Uterus (tissue), 4 donors: Measurements from ENCODE around the gene ADGRF1. TPM values are rescaled to one million over a fixed set of nuclear protein-coding genes. Genes with fewer than 3 reads are reported as not detected.

Source experiments
- DNase-seq, 2 donors: peaks; one replicate each; pipeline ENCODE4 v3.0.0-alpha.2; 2019 to 2020
- H3K27ac ChIP-seq, 2 donors: fragments of 200-600 bp; sonication (generic); 1 replicate in 1 of 2; 2 replicates in 1 of 2; pipeline ENCODE4 v1.5.1; 2016 to 2018
- H3K27me3 ChIP-seq, 2 donors: fragments of 200-600 bp; sonication (generic); one replicate each; pipeline ENCODE4 v1.5.1; 2018 to 2019; ENCODE audit warnings: control low read depth in 1 of 2
- H3K36me3 ChIP-seq, 2 donors: fragments of 200-600 bp; sonication (generic); one replicate each; pipeline ENCODE4 v1.5.1; 2019; ENCODE audit warnings: control low read depth in 1 of 2
- H3K4me1 ChIP-seq, 2 donors: fragments of 200-600 bp; sonication (generic); one replicate each; pipeline ENCODE4 v1.5.1; 2018 to 2019; ENCODE audit warnings: control low read depth in 1 of 2
- H3K4me3 ChIP-seq, 2 donors: fragments of 200-600 bp; sonication (generic); 1 replicate in 1 of 2; 2 replicates in 1 of 2; pipeline ENCODE4 v1.5.1; 2018 to 2019; ENCODE audit warnings: mild to moderate bottlenecking in 1 of 2
- H3K9me3 ChIP-seq, 2 donors: fragments of 200-600 bp; sonication (generic); one replicate each; pipeline ENCODE4 v1.5.1; 2019; ENCODE audit warnings: control low read depth in 1 of 2
- POLR2A ChIP-seq, 2 donors: fragments of 450-650 bp; IDR thresholded peaks; one replicate each; pipeline ENCODE4 v1.6.1; 2016; ENCODE audit warnings: antibody characterized with exemption in 2 of 2, mild to moderate bottlenecking in 1 of 2, moderate library complexity in 1 of 2
- intact Hi-C: fragments of 100-400 bp; cut with DNase I; formaldehyde crosslinking; loops from one replicate; pipeline ENCODE4 v1.15.1; 2023; ENCODE audit warnings: low total_unique reads
- total RNA-seq, 4 donors: library from RNA; depleted of rRNA in 3 of 4; stranded (reverse); fragments of >200 nt in 3 of 4; gene quantifications; one replicate each; pipeline versions ENCODE4 v1.1.0 to v1.2.4, GENCODE V29; 2014 to 2023
- TF ChIP-seq, protein P1 (sequence below), 4 experiments: fragments of 200-600 bp in 2 of 4; fragments of 450-650 bp in 2 of 4; sonication (generic) in 2 of 4; IDR thresholded peaks; one replicate each; pipeline ENCODE4 v1.5.1; 2016 to 2019; ENCODE audit warnings: antibody characterized with exemption in 4 of 4, mild to moderate bottlenecking in 2 of 4, moderate library complexity in 1 of 4
- donor health status: DM: yes; HTN: yes; CAD: no.

Gene ADGRF1
- total RNA-seq, 4 donors from 2014 or later, result 0.35 TPM; not detected in 3

DNA sequence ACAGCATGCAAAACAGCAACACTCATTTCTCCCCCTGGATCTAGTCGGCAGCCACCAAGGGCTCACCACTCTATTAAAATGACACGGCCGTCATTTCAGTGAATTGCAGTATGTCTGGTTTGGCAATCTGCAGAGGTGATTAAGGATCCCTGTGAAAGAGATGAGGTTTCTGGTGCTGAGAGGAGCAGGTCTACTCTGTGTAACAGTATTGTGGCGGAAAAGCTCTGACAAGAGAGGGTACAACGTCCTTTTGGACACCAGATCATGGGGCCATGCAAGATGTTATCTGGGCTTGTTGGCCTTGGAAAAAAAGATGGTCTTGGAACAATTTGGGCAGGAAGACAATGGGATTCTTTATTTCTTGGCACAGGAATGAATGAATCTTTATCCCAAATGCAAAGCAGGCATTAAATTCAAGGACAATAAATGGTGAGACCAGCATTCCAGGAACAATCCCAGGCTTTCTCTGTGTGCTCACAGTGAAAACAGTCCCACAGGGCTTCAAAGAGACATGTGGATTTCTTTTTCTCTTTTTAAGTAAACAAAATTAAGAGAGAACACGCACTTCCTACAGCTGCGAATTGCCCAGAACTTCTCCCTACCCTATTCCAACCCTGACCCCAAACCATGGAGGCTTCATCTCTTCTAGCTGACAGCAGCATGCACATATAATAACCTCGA is 33.7 kb upstream of the ADGRF1 start:
- TF ChIP-seq, protein P1, sequence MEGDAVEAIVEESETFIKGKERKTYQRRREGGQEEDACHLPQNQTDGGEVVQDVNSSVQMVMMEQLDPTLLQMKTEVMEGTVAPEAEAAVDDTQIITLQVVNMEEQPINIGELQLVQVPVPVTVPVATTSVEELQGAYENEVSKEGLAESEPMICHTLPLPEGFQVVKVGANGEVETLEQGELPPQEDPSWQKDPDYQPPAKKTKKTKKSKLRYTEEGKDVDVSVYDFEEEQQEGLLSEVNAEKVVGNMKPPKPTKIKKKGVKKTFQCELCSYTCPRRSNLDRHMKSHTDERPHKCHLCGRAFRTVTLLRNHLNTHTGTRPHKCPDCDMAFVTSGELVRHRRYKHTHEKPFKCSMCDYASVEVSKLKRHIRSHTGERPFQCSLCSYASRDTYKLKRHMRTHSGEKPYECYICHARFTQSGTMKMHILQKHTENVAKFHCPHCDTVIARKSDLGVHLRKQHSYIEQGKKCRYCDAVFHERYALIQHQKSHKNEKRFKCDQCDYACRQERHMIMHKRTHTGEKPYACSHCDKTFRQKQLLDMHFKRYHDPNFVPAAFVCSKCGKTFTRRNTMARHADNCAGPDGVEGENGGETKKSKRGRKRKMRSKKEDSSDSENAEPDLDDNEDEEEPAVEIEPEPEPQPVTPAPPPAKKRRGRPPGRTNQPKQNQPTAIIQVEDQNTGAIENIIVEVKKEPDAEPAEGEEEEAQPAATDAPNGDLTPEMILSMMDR (IDR thresholded peaks at IDR 0.05), result no peak
- no peak for TF ChIP-seq POLR2A (IDR thresholded peaks at IDR 0.05)
- Histone ChIP-seq H3K4me1 (no peaks in the 10 kb centered on the region), H3K9me3 (no peaks in the 10 kb centered on the region), H3K36me3 (no peaks in the 10 kb centered on the region), H3K4me3 (no peak overlapping the region), H3K27ac (peak overlapping the region in 1 of 2 donors; percentile 54), H3K27me3 (no peaks in the 10 kb centered on the region)
- DNase-seq, result no peak
- intact Hi-C loops, result no loop called here

DNA sequence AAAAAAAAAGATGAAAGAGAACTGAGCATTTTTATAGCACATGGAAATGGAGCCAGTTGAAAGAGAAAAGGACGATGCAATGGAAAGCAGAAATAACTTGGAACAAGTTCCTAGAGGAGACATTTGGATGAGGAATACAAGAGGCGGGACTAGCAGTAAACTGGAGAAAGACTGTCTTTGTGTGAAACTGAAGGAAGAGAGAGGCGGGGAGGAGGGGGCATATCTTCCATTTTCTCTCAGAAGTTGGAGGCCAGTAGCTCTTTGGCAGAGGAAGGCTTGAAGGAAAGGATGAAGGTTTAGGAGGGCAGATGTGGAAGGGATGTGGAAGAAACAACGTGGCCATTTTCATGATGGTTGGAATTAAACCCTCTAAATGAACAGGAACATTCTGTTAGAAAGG is 33.0 kb upstream of the ADGRF1 start:
- Histone ChIP-seq H3K4me3 (no peak overlapping the region), H3K36me3 (no peaks in the 10 kb centered on the region), H3K27ac (peak overlapping the region; percentile 21 to 54), H3K27me3 (no peaks in the 10 kb centered on the region), H3K9me3 (no peaks in the 10 kb centered on the region), H3K4me1 (no peaks in the 10 kb centered on the region)
- intact Hi-C loops, result no loop called here
- no peak for DNase-seq
- TF ChIP-seq, protein P1 (IDR thresholded peaks at IDR 0.05), result no peak
- TF ChIP-seq POLR2A (IDR thresholded peaks at IDR 0.05), result no peak

DNA sequence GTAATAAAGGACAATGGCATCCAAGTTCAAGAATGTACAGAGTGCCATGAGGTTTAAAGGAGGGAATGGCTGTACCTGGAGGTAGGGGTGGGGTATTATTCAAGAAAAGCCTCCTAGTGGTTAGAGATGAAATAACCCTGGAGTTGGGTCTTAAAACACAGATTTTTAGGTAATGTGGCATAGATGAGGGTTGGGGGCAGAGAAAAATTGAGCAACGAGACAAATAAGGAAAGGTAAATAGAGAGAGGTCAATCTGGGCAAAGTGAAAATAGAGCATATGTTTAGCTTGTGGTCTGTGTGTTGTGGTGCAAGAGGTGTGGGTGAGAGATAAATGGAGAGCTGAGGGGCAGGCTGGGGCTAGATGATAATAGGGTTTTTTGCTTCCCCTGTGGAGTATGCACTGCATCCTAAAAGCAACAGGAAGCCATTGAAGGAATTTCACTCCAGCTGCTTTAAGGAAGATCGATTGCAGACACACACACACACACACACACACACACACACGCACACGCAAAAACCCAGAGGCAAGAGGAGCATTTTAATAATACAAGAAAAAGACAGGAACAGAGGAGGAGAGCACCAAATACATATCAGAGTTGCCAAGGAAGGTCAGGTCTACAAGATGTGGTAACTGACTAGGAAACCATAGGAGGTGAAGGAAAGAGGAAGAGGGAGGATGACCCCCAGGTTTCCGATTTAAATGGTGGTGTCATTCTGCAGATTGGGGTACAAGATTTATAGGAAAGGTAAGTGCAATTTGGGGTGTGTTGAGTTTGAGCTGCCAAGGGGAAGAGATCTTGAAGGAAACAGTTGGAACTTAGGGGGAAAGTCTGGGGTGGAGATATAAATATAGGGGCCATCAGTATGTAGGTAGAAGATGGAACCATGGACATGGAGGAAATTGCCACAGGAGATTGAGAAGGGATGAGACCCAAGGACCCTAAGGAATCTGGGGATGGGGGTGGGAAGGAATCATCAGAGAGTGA is 31.3 kb upstream of the ADGRF1 start:
- no peaks in the 10 kb centered on the region for H3K9me3 ChIP-seq
- no peak for TF ChIP-seq POLR2A (IDR thresholded peaks at IDR 0.05)
- TF ChIP-seq, protein P1 (IDR thresholded peaks at IDR 0.05), result no peak
- no peak overlapping the region for H3K4me3 ChIP-seq
- no peaks in the 10 kb centered on the region for H3K36me3 ChIP-seq
- intact Hi-C loops, result no loop called here
- no peaks in the 10 kb centered on the region for H3K27me3 ChIP-seq
- DNase-seq, result no peak
- no peaks in the 10 kb centered on the region for H3K4me1 ChIP-seq
- no peak overlapping the region for H3K27ac ChIP-seq

DNA sequence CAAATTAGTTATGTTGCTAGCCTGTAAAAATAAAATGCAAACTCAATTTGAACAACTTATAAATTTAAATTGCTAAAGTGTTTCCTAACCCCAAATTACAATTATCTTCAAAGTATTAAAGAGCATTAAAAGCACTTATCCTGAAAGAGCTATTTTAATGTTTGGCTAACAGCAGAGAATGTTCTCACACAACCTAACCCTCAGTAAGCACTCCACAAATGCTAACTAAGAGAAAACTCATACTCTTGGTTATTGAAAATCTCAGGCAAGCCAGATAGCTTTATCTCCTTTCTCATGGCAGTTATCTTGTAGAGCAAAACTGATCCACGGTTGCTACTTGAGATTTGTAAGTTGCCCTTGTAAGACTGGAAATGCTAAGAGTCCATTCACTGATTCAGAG is 30.5 kb upstream of the ADGRF1 start:
- Histone ChIP-seq H3K4me3 (no peak overlapping the region), H3K27me3 (no peaks in the 10 kb centered on the region), H3K4me1 (no peaks in the 10 kb centered on the region), H3K9me3 (no peaks in the 10 kb centered on the region), H3K27ac (no peak overlapping the region), H3K36me3 (no peaks in the 10 kb centered on the region)
- intact Hi-C loops, result no loop called here
- TF ChIP-seq, protein P1 (IDR thresholded peaks at IDR 0.05), result no peak
- TF ChIP-seq POLR2A (IDR thresholded peaks at IDR 0.05), result no peak
- no peak for DNase-seq

DNA sequence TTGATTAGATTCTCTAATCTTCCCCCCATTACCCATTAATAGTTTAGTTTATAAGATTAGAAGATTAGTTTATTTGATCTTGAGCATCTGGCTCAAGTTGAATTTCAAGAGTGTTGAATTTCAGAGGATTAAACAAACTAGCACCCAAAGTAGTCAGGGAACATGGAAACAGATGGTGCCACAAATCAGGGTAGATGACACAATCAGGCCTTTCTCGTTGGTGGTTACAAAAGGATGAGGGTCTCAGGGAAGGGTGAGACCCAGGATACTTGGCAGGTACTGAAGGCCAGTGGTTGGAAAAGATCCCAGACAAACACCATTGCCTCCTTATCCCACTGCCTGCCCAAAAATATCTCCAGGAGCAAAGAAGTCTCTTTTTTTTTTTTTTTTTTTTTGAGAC is 29.5 kb upstream of the ADGRF1 start:
- DNase-seq, result no peak
- H3K27ac ChIP-seq, result no peak overlapping the region
- no peak overlapping the region for H3K4me3 ChIP-seq
- intact Hi-C loops, result no loop called here
- H3K9me3 ChIP-seq, result no peaks in the 10 kb centered on the region
- H3K36me3 ChIP-seq, result no peaks in the 10 kb centered on the region
- H3K4me1 ChIP-seq, result no peaks in the 10 kb centered on the region
- no peaks in the 10 kb centered on the region for H3K27me3 ChIP-seq
- TF ChIP-seq, protein P1 (IDR thresholded peaks at IDR 0.05), result no peak
- no peak for TF ChIP-seq POLR2A (IDR thresholded peaks at IDR 0.05)
